B cell (primary cell): Measurements from ENCODE around the gene UAP1L1. TPM values are rescaled to one million over a fixed set of nuclear protein-coding genes. Genes with fewer than 3 reads are reported as not detected.

Experiments used
- ATAC-seq: fragments of 200-7000 bp; cut with Tn5 transposase; one replicate; pipeline ENCODE4 v1.10.0; 2021; ENCODE audit warnings: low read depth, mild to moderate bottlenecking, moderate number of reproducible peaks, moderate library complexity
- CTCF ChIA-PET: fragments of 350-600 bp; sonication (Branson Sonifier 250); formaldehyde crosslinking; loops from one replicate; lab custom pipeline; 2021; ENCODE audit warnings: antibody characterized with exemption, inconsistent platforms; lab: Charles Lee
- POLR2A ChIA-PET: fragments of 350-600 bp; sonication (Branson Sonifier 250); formaldehyde crosslinking; loops from one replicate; lab custom pipeline; 2021; ENCODE audit warnings: antibody characterized with exemption; lab: Charles Lee
- DNase-seq: peaks from one replicate; pipeline ENCODE4 v3.0.0; 2013
- H2AFZ ChIP-seq: 2 replicates; pipeline ENCODE4 v1.6.1; 2012; ENCODE audit warnings: mild to moderate bottlenecking, low read depth, low read length; ENCODE audit not compliant: insufficient read depth, poor library complexity, severe bottlenecking
- H3K27ac ChIP-seq, 2 donors: 1 replicate in 1 of 2; 2 replicates in 1 of 2; pipeline ENCODE4 v1.5.1; 2012 to 2013; ENCODE audit warnings: low read length in 2 of 2, mild to moderate bottlenecking in 2 of 2, moderate library complexity in 1 of 2
- H3K27me3 ChIP-seq, 4 experiments: fragments of 200-600 bp in 1 of 4; sonication (generic) in 1 of 4; replicated peaks in 1 of 4; 1 replicate in 2 of 4; 2 replicates in 2 of 4; pipeline versions ENCODE4 v1.6.1 to v1.7.0; 2013 to 2016; ENCODE audit warnings: low read length in 3 of 4, mild to moderate bottlenecking in 2 of 4, mixed read lengths in 1 of 4, moderate library complexity in 1 of 4; ENCODE audit not compliant: insufficient read depth in 4 of 4, control insufficient read depth in 3 of 4; ENCODE audit errors: control extremely low read depth in 1 of 4
- H3K36me3 ChIP-seq, 2 experiments: replicated peaks in 1 of 2; 1 replicate in 1 of 2; 2 replicates in 1 of 2; pipeline versions ENCODE4 v1.6.1 to v1.7.1; 2013; ENCODE audit warnings: low read length in 1 of 2; ENCODE audit not compliant: insufficient read depth in 2 of 2, control insufficient read depth in 1 of 2; ENCODE audit errors: control extremely low read depth in 1 of 2, extremely low read depth in 1 of 2
- H3K4me1 ChIP-seq, 2 donors: fragments of 200-600 bp in 1 of 2; sonication (generic) in 1 of 2; 1 replicate in 1 of 2; 2 replicates in 1 of 2; pipeline versions ENCODE4 v1.5.1 to v1.6.1; 2013 to 2017; ENCODE audit warnings: low read length in 2 of 2; ENCODE audit not compliant: control insufficient read depth in 2 of 2, insufficient read depth in 2 of 2
- H3K4me2 ChIP-seq: replicated peaks from 2 replicates; pipeline ENCODE3; 2012; ENCODE audit warnings: mild to moderate bottlenecking, low read depth, low read length; ENCODE audit not compliant: poor library complexity, severe bottlenecking
- H3K4me3 ChIP-seq, 5 experiments: fragments of 200-600 bp in 1 of 5; sonication (generic) in 1 of 5; 1 replicate in 3 of 5; 2 replicates in 2 of 5; pipeline versions ENCODE4 v1.5.1 to v1.7.0; 2011 to 2016; ENCODE audit warnings: low read length in 4 of 5, mild to moderate bottlenecking in 4 of 5, low read depth in 2 of 5, control low read depth in 1 of 5, moderate library complexity in 1 of 5; ENCODE audit not compliant: insufficient read depth in 1 of 5; ENCODE audit errors: control extremely low read depth in 1 of 5, extremely low read depth in 1 of 5
- H3K79me2 ChIP-seq: fragments of 200-600 bp; sonication (generic); one replicate; pipeline ENCODE4 v1.6.0; 2016; ENCODE audit warnings: low read length; ENCODE audit not compliant: control insufficient read depth, insufficient read depth
- H3K9ac ChIP-seq: fragments of 200-600 bp; sonication (generic); 2 replicates; pipeline ENCODE4 v1.6.1; 2017; ENCODE audit warnings: mild to moderate bottlenecking, low read length, moderate library complexity
- H3K9me3 ChIP-seq, 3 donors: one replicate each; pipeline versions ENCODE4 v1.6.1 to v1.7.1; 2013; ENCODE audit warnings: low read length in 2 of 3; ENCODE audit not compliant: control insufficient read depth in 2 of 3, insufficient read depth in 1 of 3; ENCODE audit errors: control extremely low read depth in 1 of 3
- H4K20me1 ChIP-seq: 2 replicates; pipeline ENCODE4 v1.6.0; 2012; ENCODE audit warnings: mild to moderate bottlenecking, low read length; ENCODE audit not compliant: insufficient read depth, control insufficient read depth, poor library complexity, severe bottlenecking
- H3K27ac Mint-ChIP-seq: one replicate; pipeline ENCODE4 v1.8.0; 2021; ENCODE audit warnings: mixed read lengths
- H3K27me3 Mint-ChIP-seq: one replicate; pipeline ENCODE4 v1.8.0; 2021; ENCODE audit warnings: mixed read lengths
- H3K4me1 Mint-ChIP-seq: one replicate; pipeline ENCODE4 v1.8.0; 2021; ENCODE audit warnings: mixed read lengths
- H3K4me3 Mint-ChIP-seq: one replicate; pipeline ENCODE4 v1.8.0; 2021; ENCODE audit warnings: mixed read lengths
- H3K9me3 Mint-ChIP-seq: one replicate; pipeline ENCODE4 v1.8.0; 2022; ENCODE audit warnings: mixed read lengths; ENCODE audit not compliant: insufficient read depth
- EZH2 ChIP-seq: IDR thresholded peaks from 2 replicates; pipeline ENCODE4 v1.6.1; 2012; ENCODE audit warnings: borderline replicate concordance, low read depth, mild to moderate bottlenecking, moderate library complexity, low read length; ENCODE audit not compliant: insufficient read depth, poor library complexity, severe bottlenecking
- whole genome bisulfite sequencing: methylation state at CpG from one replicate; pipeline ENCODE4 v1.1.5; 2013; ENCODE audit warnings: missing lambda C conversion rate; ENCODE audit not compliant: insufficient coverage; 5-methylcytosine and 5-hydroxymethylcytosine counted together
- intact Hi-C: fragments of 100-400 bp; cut with micrococcal nuclease; formaldehyde crosslinking; loops from one replicate; pipeline ENCODE4 v1.10.0; 2022
- polyA plus RNA-seq: library from polyadenylated mRNA; depleted of rRNA; stranded (reverse); fragments of >200 nt; gene quantifications from 2 replicates; pipeline ENCODE4 v1.2.3, GENCODE V29; 2012
- total RNA-seq, 2 donors: library from RNA; stranded (reverse); fragments of 120-200 nt in 1 of 2; gene quantifications; 1 replicate in 1 of 2; 2 replicates in 1 of 2; pipeline versions ENCODE4 v1.2.3 to v1.2.4, GENCODE V29; 2013 to 2022
- TF ChIP-seq, protein P1 (sequence below): fragments of 200-600 bp; IDR thresholded peaks from one replicate; pipeline ENCODE4 v1.8.0; 2022; ENCODE audit warnings: antibody characterized with exemption, mild to moderate bottlenecking

The UAP1L1 gene
- total and polyA plus RNA-seq, 2 donors (not counting 1 experiment from before 2014, with no cell fraction given), result 29.1 to 47.6 TPM

DNA sequence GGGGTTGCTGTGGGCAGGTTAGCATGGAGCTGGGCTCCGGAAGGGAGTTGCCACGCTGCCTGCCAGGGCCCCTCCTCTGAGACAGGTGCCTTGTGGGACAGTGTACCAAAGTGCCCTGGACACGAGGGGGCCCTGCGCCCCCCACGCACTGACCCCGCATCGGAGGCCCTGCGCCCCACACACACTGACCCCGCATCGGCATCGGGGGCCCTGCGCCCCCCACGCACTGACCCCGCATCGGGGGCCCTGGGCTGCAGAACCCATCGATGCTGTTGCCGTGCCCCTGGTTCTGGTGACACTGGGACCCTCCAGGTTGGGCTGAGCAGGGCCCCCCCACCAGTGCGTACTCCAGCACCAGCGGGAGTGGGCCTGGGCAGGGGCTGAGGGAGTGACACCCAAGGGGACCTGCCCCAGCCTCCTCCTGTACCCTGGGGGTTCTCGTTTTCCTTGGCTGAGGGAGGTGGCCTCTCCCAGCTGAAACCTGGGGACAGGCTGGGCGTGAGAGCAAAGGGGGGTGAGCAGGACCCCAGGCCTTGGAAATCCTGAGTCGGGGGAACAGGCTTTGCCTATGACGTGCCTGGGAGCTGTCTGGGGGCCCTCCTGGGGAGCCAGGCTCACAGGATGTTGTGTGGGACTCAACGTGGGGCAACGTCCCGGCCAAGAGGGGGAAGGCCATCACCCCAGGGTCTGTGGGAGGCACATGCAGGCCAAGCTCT, 13.8 kb upstream of the UAP1L1 start:
- peaks cover 6% of the 10 kb centered on the region for H4K20me1 ChIP-seq
- no peaks in the 10 kb centered on the region for H3K36me3 ChIP-seq
- ATAC-seq, result no peak
- no peak overlapping the region for H3K4me3 Mint-ChIP-seq
- no peaks in the 10 kb centered on the region for H3K9me3 Mint-ChIP-seq
- H3K27ac ChIP-seq, result no peak overlapping the region
- H3K27ac Mint-ChIP-seq, result no peak overlapping the region
- no peaks in the 10 kb centered on the region for H3K79me2 ChIP-seq
- DNase-seq, result no peak
- no peaks in the 10 kb centered on the region for H3K9me3 ChIP-seq
- ChIA-PET POLR2A (no interaction called here), CTCF (interaction anchor here (0.7 to 6.2 kb wide), 18 partner anchors 11 to 302 kb away, joined by 3 to 61 read pairs (median 3); partner anchors contain the start of genes NPDC1, RNF224 and UAP1L1)
- no peak overlapping the region for H3K9ac ChIP-seq
- H3K4me2 ChIP-seq, result no peak overlapping the region
- H3K4me1 ChIP-seq, result peaks cover 2 to 11% of the 10 kb centered on the region in 2 donors
- peaks cover 0 to 3% (median 0%) of the 10 kb centered on the region in 4 experiments for H3K27me3 ChIP-seq
- WGBS, result 88% methylated on average over 20 of the region's 26 CpGs
- intact Hi-C loops, result no loop called here
- TF ChIP-seq, protein P1, sequence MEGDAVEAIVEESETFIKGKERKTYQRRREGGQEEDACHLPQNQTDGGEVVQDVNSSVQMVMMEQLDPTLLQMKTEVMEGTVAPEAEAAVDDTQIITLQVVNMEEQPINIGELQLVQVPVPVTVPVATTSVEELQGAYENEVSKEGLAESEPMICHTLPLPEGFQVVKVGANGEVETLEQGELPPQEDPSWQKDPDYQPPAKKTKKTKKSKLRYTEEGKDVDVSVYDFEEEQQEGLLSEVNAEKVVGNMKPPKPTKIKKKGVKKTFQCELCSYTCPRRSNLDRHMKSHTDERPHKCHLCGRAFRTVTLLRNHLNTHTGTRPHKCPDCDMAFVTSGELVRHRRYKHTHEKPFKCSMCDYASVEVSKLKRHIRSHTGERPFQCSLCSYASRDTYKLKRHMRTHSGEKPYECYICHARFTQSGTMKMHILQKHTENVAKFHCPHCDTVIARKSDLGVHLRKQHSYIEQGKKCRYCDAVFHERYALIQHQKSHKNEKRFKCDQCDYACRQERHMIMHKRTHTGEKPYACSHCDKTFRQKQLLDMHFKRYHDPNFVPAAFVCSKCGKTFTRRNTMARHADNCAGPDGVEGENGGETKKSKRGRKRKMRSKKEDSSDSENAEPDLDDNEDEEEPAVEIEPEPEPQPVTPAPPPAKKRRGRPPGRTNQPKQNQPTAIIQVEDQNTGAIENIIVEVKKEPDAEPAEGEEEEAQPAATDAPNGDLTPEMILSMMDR, result no peak
- no peak for TF ChIP-seq EZH2
- H3K4me1 Mint-ChIP-seq, result peaks cover 8% of the 10 kb centered on the region
- peaks cover 6% of the 10 kb centered on the region for H3K27me3 Mint-ChIP-seq
- no peak overlapping the region for H2AFZ ChIP-seq
- no peak overlapping the region for H3K4me3 ChIP-seq
